Endothelial cell of umbilical vein (primary cell): ENCODE measurements around the gene SPINK1.

Experiments used
- CTCF ChIP-seq, 2 donors: IDR thresholded peaks; 1 replicate in 1 of 2; 2 replicates in 1 of 2; pipeline ENCODE4 v1.5.1; 2011; ENCODE audit warnings: low read length in 2 of 2, mild to moderate bottlenecking in 2 of 2, moderate library complexity in 2 of 2, control low read depth in 1 of 2, inconsistent platforms in 1 of 2, low read depth in 1 of 2; ENCODE audit not compliant: insufficient read depth in 1 of 2; ENCODE audit errors: extremely low read depth in 1 of 2
- EZH2 ChIP-seq: IDR thresholded peaks from 2 replicates; pipeline ENCODE4 v1.6.1; 2012; ENCODE audit warnings: borderline replicate concordance, low read depth, mild to moderate bottlenecking, moderate library complexity, low read length, inconsistent platforms; ENCODE audit not compliant: severe bottlenecking
- JUN ChIP-seq: IDR thresholded peaks from 2 replicates; pipeline ENCODE4 v1.6.1; 2011; ENCODE audit warnings: borderline replicate concordance, low read depth; ENCODE audit not compliant: insufficient read length, insufficient read depth
- POLR2AphosphoS5 ChIP-seq: IDR thresholded peaks from 2 replicates; pipeline ENCODE4 v1.6.1; 2012; ENCODE audit warnings: low read depth, mild to moderate bottlenecking, control low read depth, low read length, moderate library complexity; ENCODE audit not compliant: insufficient read depth

GRCh38 chr5:147849226-147849625 lies 17.8 kb upstream of the SPINK1 start:
- TF ChIP-seq CTCF (IDR thresholded peaks at IDR 0.05; ENCODE audit: extremely low read depth in 1 of 2, insufficient read depth in 1 of 2, low read depth in 1 of 2, low read length in 2 of 2), result no peak
- no peak for TF ChIP-seq POLR2AphosphoS5
- TF ChIP-seq EZH2, result no peak
- TF ChIP-seq JUN, result no peak
